ENCODE data around the gene NMUR1.

Gene NMUR1

GRCh38 chr2:231541645-231542044 lies 11.4 kb upstream of the NMUR1 start:
- H3K4me2 ChIP-seq (ENCODE audit: low read depth, low read length, poor library complexity, severe bottlenecking): no peak overlapping the region
- no peaks in the 10 kb centered on the region for H4K20me1 ChIP-seq (ENCODE audit: low read depth, low read length)

GRCh38 chr2:231539991-231540390 lies 9.7 kb upstream of the NMUR1 start:
- Histone ChIP-seq H3K27ac (ENCODE audit: low read depth, low read length) (no peak overlapping the region), H3K9ac (ENCODE audit: low read length) (no peak overlapping the region), H3F3A (ENCODE audit: insufficient read depth) (no peaks in the 10 kb centered on the region), H3K9me3 (ENCODE audit: insufficient read depth, low read length) (no peaks in the 10 kb centered on the region), H3K4me3 (ENCODE audit: insufficient read depth, low read length, poor library complexity, severe bottlenecking) (no peak overlapping the region), H4K20me1 (ENCODE audit: low read depth, low read length) (no peaks in the 10 kb centered on the region), H3K9me2 (replicated peaks; ENCODE audit: insufficient read depth, low read length) (no peaks in the 10 kb centered on the region), H2AFZ (ENCODE audit: low read depth, low read length, severe bottlenecking) (no peak overlapping the region), H3K4me2 (ENCODE audit: low read depth, low read length, poor library complexity, severe bottlenecking) (no peak overlapping the region), H3K79me2 (ENCODE audit: insufficient read depth, low read length) (no peaks in the 10 kb centered on the region), H3K36me3 (ENCODE audit: low read length) (no peaks in the 10 kb centered on the region), H3K27me3 (ENCODE audit: low read length) (no peaks in the 10 kb centered on the region)
- no peak for TF ChIP-seq CTCF (IDR thresholded peaks at IDR 0.05; ENCODE audit: insufficient read depth, low read length, poor library complexity, severe bottlenecking)
- no peak for TF ChIP-seq EZH2phosphoT487 (conservative IDR thresholded peaks at IDR 0.05; ENCODE audit: low read length)

More at GRCh38 chr2:231541645-231542044, 11.4 kb upstream of the NMUR1 start:
- no peak for TF ChIP-seq CTCF (IDR thresholded peaks at IDR 0.05; ENCODE audit: insufficient read depth, low read length, poor library complexity, severe bottlenecking)
- no peak for TF ChIP-seq EZH2phosphoT487 (conservative IDR thresholded peaks at IDR 0.05; ENCODE audit: low read length)
- no peak overlapping the region for H3K9ac ChIP-seq (ENCODE audit: low read length)
- no peaks in the 10 kb centered on the region for H3K9me3 ChIP-seq (ENCODE audit: insufficient read depth, low read length)
- no peak overlapping the region for H3K27ac ChIP-seq (ENCODE audit: low read depth, low read length)
- H3K79me2 ChIP-seq (ENCODE audit: insufficient read depth, low read length): no peaks in the 10 kb centered on the region
- H3F3A ChIP-seq (ENCODE audit: insufficient read depth): no peaks in the 10 kb centered on the region; the same call in 1 of the 2 replicates
- no peak overlapping the region for H2AFZ ChIP-seq (ENCODE audit: low read depth, low read length, severe bottlenecking)
- no peak overlapping the region for H3K4me3 ChIP-seq (ENCODE audit: insufficient read depth, low read length, poor library complexity, severe bottlenecking)
- H3K36me3 ChIP-seq (ENCODE audit: low read length): no peaks in the 10 kb centered on the region
- no peaks in the 10 kb centered on the region for H3K9me2 ChIP-seq (replicated peaks; ENCODE audit: insufficient read depth, low read length)
- H3K27me3 ChIP-seq (ENCODE audit: low read length): no peaks in the 10 kb centered on the region

- no peaks in the 10 kb centered on the region for H3K79me2 ChIP-seq (ENCODE audit: insufficient read depth, low read length)
- H3K9ac ChIP-seq (ENCODE audit: low read length): no peak overlapping the region
- no peak overlapping the region for H2AFZ ChIP-seq (ENCODE audit: low read depth, low read length, severe bottlenecking)
- no peaks in the 10 kb centered on the region for H4K20me1 ChIP-seq (ENCODE audit: low read depth, low read length)
- no peak for TF ChIP-seq CTCF (IDR thresholded peaks at IDR 0.05; ENCODE audit: insufficient read depth, low read length, poor library complexity, severe bottlenecking)
- no peak for TF ChIP-seq EZH2phosphoT487 (conservative IDR thresholded peaks at IDR 0.05; ENCODE audit: low read length)
- H3K27me3 ChIP-seq (ENCODE audit: low read length): no peaks in the 10 kb centered on the region
- H3K4me2 ChIP-seq (ENCODE audit: low read depth, low read length, poor library complexity, severe bottlenecking): no peak overlapping the region
- no peak overlapping the region for H3K4me3 ChIP-seq (ENCODE audit: insufficient read depth, low read length, poor library complexity, severe bottlenecking)
- no peaks in the 10 kb centered on the region for H3K9me3 ChIP-seq (ENCODE audit: insufficient read depth, low read length)
- H3K27ac ChIP-seq (ENCODE audit: low read depth, low read length): no peak overlapping the region
- H3K9me2 ChIP-seq (replicated peaks; ENCODE audit: insufficient read depth, low read length): no peaks in the 10 kb centered on the region
- H3F3A ChIP-seq (ENCODE audit: insufficient read depth): no peaks in the 10 kb centered on the region
- H3K36me3 ChIP-seq (ENCODE audit: low read length): no peaks in the 10 kb centered on the region
Observed at GRCh38 chr2:231535961-231536360, 5.7 kb upstream of the NMUR1 start.

Data from SU-DHL-6 (cell line).